Muscle layer of colon (tissue), 2 donors: ENCODE data around the gene PSMB11.
"Not testable (repeated sequence)": the region's sequence is repeated elsewhere in the genome, so short reads cannot be mapped to it uniquely, and the experiment has no call there.

Experiments used
- H3K27ac ChIP-seq: one replicate; pipeline ENCODE4 v1.7.0; 2013; ENCODE audit warnings: low read depth, mild to moderate bottlenecking, low read length, moderate library complexity
- H3K27me3 ChIP-seq, 2 donors: one replicate each; pipeline ENCODE4 v1.7.0; 2013; ENCODE audit warnings: low read length in 2 of 2, mild to moderate bottlenecking in 2 of 2; ENCODE audit not compliant: insufficient read depth in 2 of 2, control insufficient read depth in 1 of 2
- H3K36me3 ChIP-seq: one replicate; pipeline ENCODE4 v1.7.0; 2013; ENCODE audit warnings: mild to moderate bottlenecking, low read length; ENCODE audit not compliant: insufficient read depth
- H3K4me1 ChIP-seq: one replicate; pipeline ENCODE4 v1.7.0; 2013; ENCODE audit warnings: mild to moderate bottlenecking, low read length; ENCODE audit not compliant: insufficient read depth
- H3K4me3 ChIP-seq, 2 donors: one replicate each; pipeline ENCODE4 v1.7.0; 2013; ENCODE audit warnings: low read length in 2 of 2, low read depth in 1 of 2, mild to moderate bottlenecking in 1 of 2, moderate library complexity in 1 of 2
- H3K9ac ChIP-seq: one replicate; pipeline ENCODE4 v1.7.0; 2013; ENCODE audit warnings: low read length
- H3K9me3 ChIP-seq: one replicate; pipeline ENCODE4 v1.7.0; 2013; ENCODE audit warnings: mild to moderate bottlenecking, low read length
- donor health status: abdominal sarcoma.
- donor health status: Adenocarcinoma of cecum.

The PSMB11 gene, protein sequence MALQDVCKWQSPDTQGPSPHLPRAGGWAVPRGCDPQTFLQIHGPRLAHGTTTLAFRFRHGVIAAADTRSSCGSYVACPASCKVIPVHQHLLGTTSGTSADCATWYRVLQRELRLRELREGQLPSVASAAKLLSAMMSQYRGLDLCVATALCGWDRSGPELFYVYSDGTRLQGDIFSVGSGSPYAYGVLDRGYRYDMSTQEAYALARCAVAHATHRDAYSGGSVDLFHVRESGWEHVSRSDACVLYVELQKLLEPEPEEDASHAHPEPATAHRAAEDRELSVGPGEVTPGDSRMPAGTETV

DNA sequence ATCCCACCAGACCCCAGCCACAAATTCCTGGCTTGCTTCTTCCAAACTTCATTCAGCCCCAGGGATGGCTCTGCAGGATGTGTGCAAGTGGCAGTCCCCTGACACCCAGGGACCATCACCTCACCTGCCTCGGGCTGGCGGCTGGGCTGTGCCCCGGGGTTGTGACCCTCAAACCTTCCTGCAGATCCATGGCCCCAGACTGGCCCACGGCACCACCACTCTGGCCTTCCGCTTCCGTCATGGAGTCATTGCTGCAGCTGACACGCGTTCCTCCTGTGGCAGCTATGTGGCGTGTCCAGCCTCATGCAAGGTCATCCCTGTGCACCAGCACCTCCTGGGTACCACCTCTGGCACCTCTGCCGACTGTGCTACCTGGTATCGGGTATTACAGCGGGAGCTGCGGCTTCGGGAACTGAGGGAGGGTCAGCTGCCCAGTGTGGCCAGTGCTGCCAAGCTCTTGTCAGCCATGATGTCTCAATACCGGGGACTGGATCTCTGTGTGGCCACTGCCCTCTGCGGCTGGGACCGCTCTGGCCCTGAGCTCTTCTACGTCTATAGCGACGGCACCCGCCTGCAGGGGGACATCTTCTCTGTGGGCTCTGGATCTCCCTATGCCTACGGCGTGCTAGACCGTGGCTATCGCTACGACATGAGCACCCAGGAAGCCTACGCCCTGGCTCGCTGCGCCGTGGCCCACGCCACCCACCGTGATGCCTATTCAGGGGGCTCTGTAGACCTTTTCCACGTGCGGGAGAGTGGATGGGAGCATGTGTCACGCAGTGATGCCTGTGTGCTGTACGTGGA, at the start of gene PSMB11:
Gene PSMB11 (plus strand): TSS at position 51 of the 804 bp plus-strand sequence. CDS start 14 bp downstream, at position 65.
- no peaks in the 10 kb centered on the region for H3K9me3 ChIP-seq
- no peaks in the 10 kb centered on the region for H3K4me1 ChIP-seq
- no peak within 1 kb of the TSS for H3K4me3 ChIP-seq
- no peak within 1 kb of the TSS for H3K27ac ChIP-seq
- H3K9ac ChIP-seq = no peak within 1 kb of the TSS
- no peaks in the 10 kb centered on the region for H3K36me3 ChIP-seq
- H3K27me3 ChIP-seq = no peaks in the 10 kb centered on the region

DNA sequence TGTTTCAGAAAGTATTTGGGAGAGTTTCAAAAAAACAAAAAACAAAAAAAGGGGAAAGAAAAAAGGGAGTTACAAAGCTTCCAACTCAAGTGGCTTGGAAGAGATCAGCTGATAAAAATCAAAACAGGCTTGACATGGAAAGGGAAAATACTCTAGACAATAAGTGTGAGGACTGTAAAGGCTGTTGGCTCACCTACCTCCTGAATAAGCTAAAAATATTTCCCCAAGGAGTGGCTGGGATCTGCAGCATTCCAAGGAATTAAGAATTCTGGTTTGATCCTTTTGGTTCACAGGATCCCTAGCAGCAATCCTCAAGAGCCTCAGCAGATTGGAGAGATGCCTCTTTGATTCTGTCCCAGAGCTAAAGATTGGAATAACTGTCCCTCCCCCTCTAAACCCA, 48.5 kb upstream of the PSMB11 start:
- Histone ChIP-seq H3K9me3 (no peaks in the 10 kb centered on the region), H3K27me3 (no peaks in the 10 kb centered on the region), H3K9ac (no peak overlapping the region), H3K36me3 (no peaks in the 10 kb centered on the region), H3K4me1 (peaks cover 5% of the 10 kb centered on the region), H3K27ac (no peak overlapping the region), H3K4me3 (no peak overlapping the region)

DNA sequence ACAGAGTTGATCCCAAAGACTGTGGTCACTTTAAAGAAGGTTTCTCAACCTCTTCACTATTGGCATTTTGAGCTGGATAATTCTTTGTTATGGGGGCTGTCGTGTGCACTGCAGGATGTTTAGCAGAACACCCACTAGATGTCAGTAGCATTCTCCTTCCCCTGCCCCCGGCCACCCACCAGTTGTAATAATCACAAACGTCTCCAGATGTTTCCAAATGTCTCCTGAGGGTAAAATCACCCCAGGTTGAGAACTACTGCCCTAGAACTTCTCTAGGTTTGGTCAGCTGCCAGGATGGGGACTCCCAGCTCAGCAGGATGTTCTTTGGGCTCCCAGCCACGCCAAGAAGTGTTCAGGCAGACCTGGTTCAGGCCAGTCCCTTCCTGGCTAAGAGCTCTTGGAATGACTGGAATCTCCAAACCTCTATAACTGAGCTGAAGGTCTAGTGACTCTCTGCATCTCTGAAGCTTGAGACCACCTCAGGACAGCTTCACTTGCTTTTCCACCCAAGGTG, 47.2 kb upstream of the PSMB11 start:
- Histone ChIP-seq H3K4me1 (peaks cover 5% of the 10 kb centered on the region), H3K36me3 (no peaks in the 10 kb centered on the region), H3K4me3 (no peak overlapping the region), H3K27ac (no peak overlapping the region), H3K27me3 (no peaks in the 10 kb centered on the region), H3K9ac (no peak overlapping the region), H3K9me3 (no peaks in the 10 kb centered on the region)

DNA sequence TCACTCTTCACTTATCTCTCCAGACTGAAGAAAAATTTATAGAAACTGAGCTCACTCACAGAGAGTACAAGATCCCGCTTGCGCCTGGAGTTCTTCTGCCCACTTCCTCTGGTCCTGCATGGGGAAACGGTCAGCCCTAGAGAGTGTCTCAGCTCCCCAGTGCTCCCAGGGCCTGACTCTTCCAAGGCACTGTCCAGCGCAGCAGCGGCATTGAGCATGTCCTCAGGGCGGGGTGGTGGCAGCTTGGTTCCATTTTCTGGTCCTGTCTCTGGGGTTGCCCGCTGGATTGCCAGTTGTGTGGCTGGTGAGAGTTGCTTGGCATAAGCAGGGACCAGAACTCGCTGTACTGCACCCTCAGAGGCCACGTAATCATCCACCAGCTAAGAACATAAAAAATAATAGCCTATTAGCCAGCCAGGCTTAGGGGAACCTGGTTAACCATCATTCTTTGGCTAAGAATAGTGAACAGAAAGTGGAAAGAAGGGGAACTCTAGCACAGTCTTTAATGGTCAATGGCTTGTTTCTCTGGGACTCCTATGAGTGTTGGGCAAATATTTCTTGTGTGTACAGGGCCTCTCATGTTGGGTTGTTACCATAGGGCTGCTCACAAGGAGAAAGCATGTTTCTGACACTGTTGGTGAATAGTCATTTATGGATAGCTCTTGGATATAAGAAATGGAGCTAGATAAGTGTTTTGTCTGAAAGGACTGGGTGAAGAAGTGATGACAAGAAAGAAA, 46.0 kb upstream of the PSMB11 start:
- H3K9me3 ChIP-seq = no peaks in the 10 kb centered on the region
- no peak overlapping the region for H3K9ac ChIP-seq
- no peak overlapping the region for H3K27ac ChIP-seq

DNA sequence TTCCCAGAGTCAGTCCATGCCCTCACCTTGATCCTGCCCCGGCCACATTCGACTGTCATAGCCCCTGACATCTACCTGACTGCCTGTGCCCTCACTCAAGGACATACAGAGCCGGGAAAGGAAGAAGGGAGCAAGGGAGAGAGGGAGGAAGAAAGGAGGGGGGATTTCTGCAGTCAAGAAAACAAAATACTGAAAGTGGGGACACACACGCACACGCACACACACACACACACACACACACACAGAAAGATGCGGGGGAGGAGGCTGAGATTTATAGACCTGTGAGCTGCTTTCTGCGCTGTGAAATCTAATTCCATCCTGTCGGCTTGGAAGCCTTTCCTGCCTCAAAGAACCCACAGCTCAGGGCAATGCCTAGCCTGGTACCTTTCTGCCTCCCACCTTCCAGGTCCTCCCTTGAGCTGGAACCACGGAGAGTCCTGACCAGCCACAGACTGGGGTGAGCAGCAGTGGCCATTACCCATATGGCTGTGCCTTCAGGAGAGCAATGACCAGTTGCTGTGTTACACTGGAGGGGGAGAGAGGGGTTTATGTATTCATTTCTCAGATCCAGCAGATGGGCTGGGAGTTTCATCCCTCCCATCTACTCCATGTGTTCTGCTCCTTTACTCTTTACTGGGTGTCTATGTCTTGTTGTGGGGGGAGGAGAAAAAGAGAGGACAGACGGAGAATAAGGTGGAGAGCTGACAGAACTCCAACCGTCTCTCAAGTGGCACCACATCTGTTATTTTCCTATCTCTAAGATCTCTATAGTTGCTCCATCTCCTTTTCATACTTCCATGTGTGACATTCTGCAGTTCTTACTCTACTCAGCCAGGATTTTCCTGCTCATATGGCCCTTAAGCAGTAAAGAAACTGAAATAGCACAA, 45.0 kb upstream of the PSMB11 start:
- Histone ChIP-seq H3K9me3 (no peaks in the 10 kb centered on the region), H3K27ac (no peak overlapping the region), H3K36me3 (no peaks in the 10 kb centered on the region), H3K27me3 (no peaks in the 10 kb centered on the region), H3K4me1 (peaks cover 5% of the 10 kb centered on the region), H3K4me3 (no peak overlapping the region), H3K9ac (no peak overlapping the region)

More for the DNA sequence above, 46.0 kb upstream of the PSMB11 start:
- Histone ChIP-seq H3K4me3 (no peak overlapping the region), H3K36me3 (no peaks in the 10 kb centered on the region), H3K4me1 (peaks cover 5% of the 10 kb centered on the region), H3K27me3 (no peaks in the 10 kb centered on the region)

DNA sequence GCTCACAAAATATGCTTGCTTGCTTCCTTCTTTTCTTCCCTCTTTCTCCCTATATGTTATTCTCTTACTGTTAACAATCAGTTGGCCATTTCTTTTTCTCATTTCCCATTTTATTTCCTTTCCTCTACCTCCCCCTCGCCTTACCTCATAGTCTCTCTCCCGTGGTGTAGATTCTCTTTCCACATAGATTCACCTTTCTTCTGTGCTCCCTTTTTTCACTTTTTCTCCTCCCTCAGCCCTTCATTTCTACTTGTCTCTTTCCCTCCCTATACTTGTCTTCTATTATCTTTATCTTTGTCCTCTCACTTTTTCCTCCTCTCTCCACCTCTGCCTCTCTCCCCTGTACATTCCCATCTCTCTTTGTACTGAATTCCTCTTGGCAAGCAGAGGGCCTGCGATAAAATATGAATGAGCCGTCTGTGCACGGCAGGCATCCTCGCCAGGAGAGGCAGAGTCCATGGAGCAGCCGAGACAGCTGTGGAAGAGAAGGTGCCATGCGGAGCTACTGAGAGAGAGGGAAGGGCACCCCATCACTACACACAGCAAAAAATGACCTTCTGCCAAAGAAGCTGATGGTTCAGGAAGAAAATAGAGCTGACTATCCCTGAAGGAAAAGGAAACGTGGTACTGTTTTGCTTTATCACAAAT, 44.2 kb upstream of the PSMB11 start:
- Histone ChIP-seq H3K4me3 (no peak overlapping the region), H3K27me3 (no peaks in the 10 kb centered on the region), H3K9ac (no peak overlapping the region), H3K27ac (no peak overlapping the region), H3K36me3 (no peaks in the 10 kb centered on the region), H3K4me1 (peaks cover 5% of the 10 kb centered on the region), H3K9me3 (no peaks in the 10 kb centered on the region)

DNA sequence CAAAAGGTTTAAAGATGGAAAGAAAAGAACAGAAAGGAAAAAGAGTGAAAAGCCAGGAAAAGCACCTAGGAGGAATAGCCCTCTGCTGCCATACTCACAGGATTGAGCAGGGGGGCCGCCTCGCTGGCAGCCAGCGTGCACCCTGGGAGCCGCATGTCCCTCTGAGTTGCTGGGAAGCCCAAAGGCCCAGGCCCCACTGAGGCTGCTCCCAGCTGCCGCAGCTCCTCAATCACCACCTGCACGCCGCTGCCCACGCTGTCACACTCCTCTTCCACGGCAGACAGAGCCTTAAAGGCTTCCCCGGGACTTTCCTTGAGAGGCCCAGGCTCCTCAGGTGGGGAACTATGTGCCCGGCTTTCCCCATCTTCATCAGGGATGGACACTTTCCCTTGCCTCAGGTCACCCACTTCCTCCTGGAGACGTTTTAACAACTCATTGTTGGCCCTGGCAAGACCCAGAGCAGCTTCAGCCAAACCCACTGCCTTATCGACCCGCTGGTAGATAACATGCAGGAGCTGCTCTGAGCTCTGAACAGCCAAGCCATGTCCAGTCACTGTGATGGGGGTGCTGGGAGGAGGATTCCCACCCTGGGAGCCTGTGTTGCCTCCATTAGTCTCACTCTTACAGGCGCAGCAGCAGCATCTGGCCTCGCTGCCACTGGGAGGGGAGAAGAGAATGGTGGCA, 43.5 kb upstream of the PSMB11 start:
- no peak overlapping the region for H3K9ac ChIP-seq
- H3K4me3 ChIP-seq = no peak overlapping the region
- H3K27ac ChIP-seq = no peak overlapping the region
- H3K36me3 ChIP-seq = no peaks in the 10 kb centered on the region
- peaks cover 5% of the 10 kb centered on the region for H3K4me1 ChIP-seq
- H3K27me3 ChIP-seq = no peaks in the 10 kb centered on the region
- no peaks in the 10 kb centered on the region for H3K9me3 ChIP-seq

DNA sequence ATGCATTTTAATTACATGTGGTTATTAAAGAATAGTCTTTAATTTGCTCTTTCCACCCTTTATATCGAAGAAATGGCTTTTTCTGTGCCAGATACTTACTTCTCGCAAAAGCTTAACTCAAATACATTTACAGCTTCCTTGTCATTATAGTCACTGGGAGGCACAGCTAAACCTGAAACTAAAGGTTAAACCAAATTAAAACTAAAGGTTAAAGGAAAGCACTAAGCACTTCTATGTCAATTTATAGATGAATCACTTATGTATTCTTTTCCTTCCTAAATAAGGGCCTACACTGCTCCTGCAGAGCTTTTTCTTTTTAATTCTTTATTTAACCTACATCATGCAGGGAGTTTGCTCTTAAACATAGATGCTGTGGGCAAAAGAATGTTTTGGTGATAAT, 41.2 kb upstream of the PSMB11 start:
- no peak overlapping the region for H3K9ac ChIP-seq
- no peak overlapping the region for H3K4me3 ChIP-seq
- no peaks in the 10 kb centered on the region for H3K27me3 ChIP-seq
- no peak overlapping the region for H3K27ac ChIP-seq
- H3K36me3 ChIP-seq = no peaks in the 10 kb centered on the region
- H3K4me1 ChIP-seq = peaks cover 1% of the 10 kb centered on the region
- no peaks in the 10 kb centered on the region for H3K9me3 ChIP-seq

DNA sequence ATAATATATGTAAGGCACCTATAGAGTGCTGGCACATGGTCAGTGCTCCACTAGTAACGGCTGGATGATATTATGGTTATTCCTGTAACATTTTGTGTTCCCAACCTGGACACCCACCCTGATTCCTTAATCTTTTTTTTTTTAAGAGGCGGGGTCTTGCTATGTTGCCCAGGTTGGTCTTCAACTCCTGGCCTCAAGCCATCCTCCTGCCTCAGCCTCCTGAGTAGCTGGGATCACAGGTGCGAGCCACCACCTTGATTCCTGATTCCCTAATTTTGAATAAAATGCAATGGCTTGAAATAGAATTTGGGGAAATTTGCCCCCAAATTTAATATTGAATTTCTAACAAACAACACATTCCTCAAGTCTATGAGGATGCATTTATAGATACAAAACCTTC, 39.4 kb upstream of the PSMB11 start:
- Histone ChIP-seq H3K4me3 (no peak overlapping the region), H3K9ac (no peak overlapping the region), H3K4me1 (peaks cover 11% of the 10 kb centered on the region), H3K36me3 (no peaks in the 10 kb centered on the region), H3K9me3 (no peaks in the 10 kb centered on the region), H3K27ac (no peak overlapping the region), H3K27me3 (no peaks in the 10 kb centered on the region)

DNA sequence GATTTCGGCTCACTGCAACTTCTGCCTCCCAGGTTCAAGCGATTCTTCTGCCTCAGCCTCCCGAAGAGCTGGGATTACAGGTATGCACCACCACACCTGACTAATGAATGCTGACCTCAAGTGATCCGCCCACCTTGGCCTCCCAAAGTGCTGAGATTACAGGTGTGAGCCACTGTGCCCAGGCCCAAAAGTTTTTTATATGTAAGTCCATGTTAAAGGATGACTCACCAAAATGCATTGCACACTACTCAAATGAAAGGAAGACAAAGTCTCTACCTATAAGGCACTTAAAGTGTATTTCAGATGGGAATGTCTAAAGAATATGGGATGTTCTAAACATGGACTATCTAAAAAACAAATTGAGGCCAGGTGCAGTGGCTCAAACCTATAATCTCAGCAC, 37.7 kb upstream of the PSMB11 start:
- H3K27ac ChIP-seq, H3K27me3 ChIP-seq, H3K4me3 ChIP-seq, H3K36me3 ChIP-seq, H3K9ac ChIP-seq, H3K9me3 ChIP-seq: not testable (repeated sequence)
- H3K4me1 ChIP-seq = peaks cover 19% of the 10 kb centered on the region
